ENCODE results near the gene FAM170B.

The FAM170B gene

GRCh38 chr10:49174261-49174925 lies 40.6 kb upstream of the FAM170B start:
- FAIRE-seq (no peak), DNase-seq (ENCODE audit: insufficient read length) (no peak)
- TF ChIP-seq TAF1 (IDR thresholded peaks at IDR 0.05; ENCODE audit: borderline replicate concordance, low read depth, low read length) (no peak), POLR2A (IDR thresholded peaks at IDR 0.05; ENCODE audit: low read depth, low read length) (no peak)

DNA sequence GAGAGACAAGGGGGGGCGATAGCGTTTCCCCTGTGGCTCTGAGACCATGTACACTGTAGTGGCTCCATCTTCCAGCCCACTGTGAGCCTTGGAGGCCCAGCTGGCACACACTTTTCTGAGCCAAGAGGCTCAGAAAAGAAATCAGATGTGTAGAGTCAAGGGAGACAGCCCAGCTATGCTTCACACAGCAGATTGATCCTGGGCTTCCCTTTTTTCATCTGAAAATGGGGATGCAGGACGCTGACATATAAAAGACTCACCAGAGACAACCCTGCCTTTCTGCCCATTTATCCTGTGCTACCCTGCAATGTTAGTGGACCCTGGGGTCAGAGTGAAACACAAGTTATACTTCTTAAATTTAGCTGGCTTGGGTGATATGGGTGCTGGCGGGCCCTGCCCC lies 40.0 kb upstream of the FAM170B start:
- FAIRE-seq (no peak), DNase-seq (ENCODE audit: insufficient read length) (no peak)
- no peak for TF ChIP-seq POLR2AphosphoS5 (IDR thresholded peaks at IDR 0.05; ENCODE audit: low read depth, low read length)
- no peak for TF ChIP-seq POLR2A (IDR thresholded peaks at IDR 0.05; ENCODE audit: low read depth, low read length)
- no peak for TF ChIP-seq TAF1 (IDR thresholded peaks at IDR 0.05; ENCODE audit: borderline replicate concordance, low read depth, low read length)

GRCh38 chr10:49173201-49173772 lies 39.5 kb upstream of the FAM170B start:
- FAIRE-seq = no peak

GRCh38 chr10:49172777-49173132 lies 38.9 kb upstream of the FAM170B start:
- TF ChIP-seq POLR2A (IDR thresholded peaks at IDR 0.05; ENCODE audit: low read depth, low read length) (no peak), POLR2AphosphoS5 (IDR thresholded peaks at IDR 0.05; ENCODE audit: low read depth, low read length) (no peak), TAF1 (IDR thresholded peaks at IDR 0.05; ENCODE audit: borderline replicate concordance, low read depth, low read length) (no peak)
- FAIRE-seq (no peak), DNase-seq (ENCODE audit: insufficient read length) (no peak)

More at GRCh38 chr10:49173201-49173772, 39.5 kb upstream of the FAM170B start:
- TF ChIP-seq TAF1 (IDR thresholded peaks at IDR 0.05; ENCODE audit: borderline replicate concordance, low read depth, low read length) (no peak), POLR2A (IDR thresholded peaks at IDR 0.05; ENCODE audit: low read depth, low read length) (no peak), POLR2AphosphoS5 (IDR thresholded peaks at IDR 0.05; ENCODE audit: low read depth, low read length) (no peak)
- no peak for DNase-seq (ENCODE audit: insufficient read length)

- FAIRE-seq = peak; percentile 81
- TF ChIP-seq POLR2A (IDR thresholded peaks at IDR 0.05; ENCODE audit: low read depth, low read length) = no peak
- TF ChIP-seq POLR2AphosphoS5 (IDR thresholded peaks at IDR 0.05; ENCODE audit: low read depth, low read length) = no peak
Measured at GRCh38 chr10:49172061-49172776, 38.4 kb upstream of the FAM170B start.

GRCh38 chr10:49171326-49172060 lies 37.7 kb upstream of the FAM170B start:
- no peak for TF ChIP-seq POLR2AphosphoS5 (IDR thresholded peaks at IDR 0.05; ENCODE audit: low read depth, low read length)
- TF ChIP-seq POLR2A (IDR thresholded peaks at IDR 0.05; ENCODE audit: low read depth, low read length) = no peak
- TF ChIP-seq TAF1 (IDR thresholded peaks at IDR 0.05; ENCODE audit: borderline replicate concordance, low read depth, low read length) = no peak
- DNase-seq (ENCODE audit: insufficient read length) (no peak), FAIRE-seq (no peak)

More at GRCh38 chr10:49172061-49172776, 38.4 kb upstream of the FAM170B start:
- no peak for DNase-seq (ENCODE audit: insufficient read length)

DNA sequence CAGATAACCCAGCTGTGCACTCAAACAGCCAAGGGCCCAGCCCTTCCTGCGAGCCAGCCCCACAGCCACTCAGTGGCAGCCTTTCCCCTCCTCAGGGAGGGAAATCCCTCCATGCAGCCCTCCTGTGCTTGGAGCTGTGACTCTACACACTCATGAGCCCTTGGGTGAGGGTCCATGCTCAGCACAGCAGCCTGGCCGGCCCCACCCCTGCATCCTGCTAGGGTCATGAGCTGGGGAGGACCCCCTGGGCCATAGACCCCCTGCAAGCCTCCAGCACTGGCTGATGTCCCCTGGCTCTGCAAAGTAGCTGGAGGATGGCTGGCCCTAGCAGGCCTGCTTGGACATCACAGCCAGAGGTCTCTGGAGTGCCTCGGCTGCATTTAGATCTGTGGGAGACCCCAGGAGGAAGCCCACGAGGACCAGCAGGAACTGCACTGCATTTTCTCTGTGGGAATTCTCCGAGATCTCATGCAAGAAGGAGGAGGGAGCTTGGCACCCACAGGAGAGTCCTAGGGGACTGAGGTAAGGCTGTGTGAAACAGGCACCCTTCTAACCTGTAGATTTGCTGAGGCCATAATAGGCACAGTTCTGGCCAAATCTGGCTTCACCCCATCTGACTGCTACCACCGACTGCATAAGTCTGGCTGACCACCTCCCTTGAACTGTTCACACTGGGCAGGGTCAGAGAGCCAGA lies 37.0 kb upstream of the FAM170B start:
- DNase-seq (ENCODE audit: insufficient read length) (no peak), FAIRE-seq (no peak)
- TF ChIP-seq TAF1 (IDR thresholded peaks at IDR 0.05; ENCODE audit: borderline replicate concordance, low read depth, low read length) = no peak
- TF ChIP-seq POLR2A (IDR thresholded peaks at IDR 0.05; ENCODE audit: low read depth, low read length) = no peak
- no peak for TF ChIP-seq POLR2AphosphoS5 (IDR thresholded peaks at IDR 0.05; ENCODE audit: low read depth, low read length)

DNA sequence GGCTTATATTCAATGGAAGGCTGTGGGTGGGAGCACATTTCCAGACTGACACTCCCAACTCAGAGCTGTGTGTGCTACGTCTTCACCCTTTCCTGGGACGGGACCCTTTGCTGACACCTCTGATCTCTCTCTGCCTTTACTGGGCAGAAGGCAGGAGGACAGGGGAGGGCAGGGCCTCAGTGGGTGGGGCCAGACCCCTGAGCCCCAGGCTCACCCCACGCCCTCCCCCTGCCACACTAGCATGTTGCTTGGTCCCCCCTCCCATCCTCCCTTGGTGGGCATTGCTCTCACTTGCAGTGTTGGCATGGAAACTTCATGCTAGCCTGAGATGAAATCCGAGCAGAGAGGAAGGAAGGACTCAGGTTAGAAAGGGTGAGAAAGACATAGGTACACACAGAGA lies 36.0 kb upstream of the FAM170B start:
- DNase-seq (ENCODE audit: insufficient read length) (no peak), FAIRE-seq (no peak)
- TF ChIP-seq POLR2AphosphoS5 (IDR thresholded peaks at IDR 0.05; ENCODE audit: low read depth, low read length) = no peak

- no peak for TF ChIP-seq POLR2AphosphoS5 (IDR thresholded peaks at IDR 0.05; ENCODE audit: low read depth, low read length)
- FAIRE-seq (no peak), DNase-seq (ENCODE audit: insufficient read length) (no peak)
Measured at GRCh38 chr10:49168831-49169500, 35.1 kb upstream of the FAM170B start.

DNA sequence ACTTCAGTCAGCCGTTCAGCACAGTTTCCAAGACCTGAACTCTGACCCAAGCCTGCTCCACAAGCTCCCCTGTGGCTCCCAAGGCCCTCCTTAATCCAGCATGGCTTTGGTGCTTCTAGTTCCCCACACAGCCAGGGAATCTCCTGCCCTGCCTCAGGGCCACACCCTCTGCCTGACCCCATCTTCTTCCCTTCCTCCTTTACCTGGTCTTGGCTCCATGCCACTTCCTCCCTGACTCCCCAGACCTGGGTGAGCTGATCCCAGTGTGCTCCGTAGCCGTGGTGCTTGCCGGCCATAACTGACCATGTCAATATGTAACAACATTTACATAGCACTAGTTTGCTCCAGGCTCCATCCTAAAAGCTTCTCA lies 34.3 kb upstream of the FAM170B start:
- FAIRE-seq (no peak), DNase-seq (ENCODE audit: insufficient read length) (no peak)
- no peak for TF ChIP-seq TAF1 (IDR thresholded peaks at IDR 0.05; ENCODE audit: borderline replicate concordance, low read depth, low read length)
- TF ChIP-seq POLR2A (IDR thresholded peaks at IDR 0.05; ENCODE audit: low read depth, low read length) = no peak
- TF ChIP-seq POLR2AphosphoS5 (IDR thresholded peaks at IDR 0.05; ENCODE audit: low read depth, low read length) = no peak

Data from GM12892 (cell line).